ENCODE data around the gene PLD2. TPM values are rescaled to one million over a fixed set of nuclear protein-coding genes. Genes with fewer than 3 reads are reported as not detected.
"Not testable (repeated sequence)": the region's sequence is repeated elsewhere in the genome, so short reads cannot be mapped to it uniquely, and the experiment has no call there.

The PLD2 gene
- polyA plus RNA-seq, 2 donors = 66.9 to 67.4 TPM

- H3K36me3 ChIP-seq (ENCODE audit: control insufficient read depth in 2 of 2, insufficient read depth in 2 of 2, low read length in 1 of 2) = peaks cover 9 to 24% of the 10 kb centered on the region in 2 donors
- no peak overlapping the region for H3K4me3 ChIP-seq (ENCODE audit: low read depth in 1 of 2, low read length in 2 of 2)
- no peak overlapping the region for H3K27ac ChIP-seq (ENCODE audit: low read depth in 2 of 2, low read length in 1 of 2)
- WGBS, 2 donors = 64 to 72% methylated on average over 12 of the region's 12 CpGs
- H3K4me1 ChIP-seq (ENCODE audit: control insufficient read depth in 2 of 2, insufficient read depth in 2 of 2, low read length in 1 of 2) = no peaks in the 10 kb centered on the region
- no peaks in the 10 kb centered on the region for H3K27me3 ChIP-seq (ENCODE audit: control insufficient read depth in 1 of 2, insufficient read depth in 2 of 2, low read length in 2 of 2)
- no peaks in the 10 kb centered on the region for H3K9me3 ChIP-seq (ENCODE audit: control insufficient read depth in 2 of 2, insufficient read depth in 1 of 2, low read depth in 1 of 2, low read length in 1 of 2)
Observed at GRCh38 chr17:4823373-4824089, 16.6 kb downstream of the PLD2 start.

- no peaks in the 10 kb centered on the region for H3K27me3 ChIP-seq (ENCODE audit: control insufficient read depth in 1 of 2, insufficient read depth in 2 of 2, low read length in 2 of 2)
- H3K4me1 ChIP-seq (ENCODE audit: control insufficient read depth in 2 of 2, insufficient read depth in 2 of 2, low read length in 1 of 2) = no peaks in the 10 kb centered on the region
- H3K4me3 ChIP-seq (ENCODE audit: low read depth in 1 of 2, low read length in 2 of 2) = no peak overlapping the region
- H3K27ac ChIP-seq (ENCODE audit: low read depth in 2 of 2, low read length in 1 of 2) = no peak overlapping the region
- 68 to 71% methylated on average over 8 of the region's 8 CpGs for WGBS, 2 donors
- H3K36me3 ChIP-seq (ENCODE audit: control insufficient read depth in 2 of 2, insufficient read depth in 2 of 2, low read length in 1 of 2) = peaks cover 9 to 12% of the 10 kb centered on the region in 2 donors
- H3K9me3 ChIP-seq (ENCODE audit: control insufficient read depth in 2 of 2, insufficient read depth in 1 of 2, low read depth in 1 of 2, low read length in 1 of 2) = no peaks in the 10 kb centered on the region
Observed at GRCh38 chr17:4827399-4827798, 20.4 kb downstream of the PLD2 start.

DNA sequence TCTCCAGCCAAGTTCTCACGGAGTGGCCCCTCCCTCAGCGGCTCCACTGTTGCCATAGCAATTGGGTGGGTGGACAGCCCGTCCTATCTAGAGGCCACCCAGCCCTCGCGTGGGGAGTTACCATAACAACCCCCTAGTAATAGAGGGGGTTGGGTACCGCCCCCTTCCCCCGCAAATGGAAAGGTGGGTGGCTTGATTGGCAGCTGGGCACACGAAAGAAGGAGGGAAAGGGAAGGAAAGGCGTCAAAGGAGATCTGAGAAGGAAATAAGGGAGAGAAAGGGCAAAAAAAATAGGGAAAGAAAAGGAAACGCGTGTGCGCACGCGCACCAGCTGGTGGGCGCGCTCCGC is 25.9 kb downstream of the PLD2 start:
- H3K9me3 ChIP-seq (ENCODE audit: control insufficient read depth in 2 of 2, insufficient read depth in 1 of 2, low read depth in 1 of 2, low read length in 1 of 2); H3K27me3 ChIP-seq (ENCODE audit: control insufficient read depth in 1 of 2, insufficient read depth in 2 of 2, low read length in 2 of 2); H3K4me1 ChIP-seq (ENCODE audit: control insufficient read depth in 2 of 2, insufficient read depth in 2 of 2, low read length in 1 of 2); H3K36me3 ChIP-seq (ENCODE audit: control insufficient read depth in 2 of 2, insufficient read depth in 2 of 2, low read length in 1 of 2): not testable (repeated sequence)
- peak overlapping the region; percentile 86 to 93 for H3K4me3 ChIP-seq (ENCODE audit: low read depth in 1 of 2, low read length in 2 of 2)
- H3K27ac ChIP-seq (ENCODE audit: low read depth in 2 of 2, low read length in 1 of 2) = peak overlapping the region; percentile 87 to 93
- 0% methylated on average over 9 to 10 of the region's 17 CpGs for WGBS, 2 donors

DNA sequence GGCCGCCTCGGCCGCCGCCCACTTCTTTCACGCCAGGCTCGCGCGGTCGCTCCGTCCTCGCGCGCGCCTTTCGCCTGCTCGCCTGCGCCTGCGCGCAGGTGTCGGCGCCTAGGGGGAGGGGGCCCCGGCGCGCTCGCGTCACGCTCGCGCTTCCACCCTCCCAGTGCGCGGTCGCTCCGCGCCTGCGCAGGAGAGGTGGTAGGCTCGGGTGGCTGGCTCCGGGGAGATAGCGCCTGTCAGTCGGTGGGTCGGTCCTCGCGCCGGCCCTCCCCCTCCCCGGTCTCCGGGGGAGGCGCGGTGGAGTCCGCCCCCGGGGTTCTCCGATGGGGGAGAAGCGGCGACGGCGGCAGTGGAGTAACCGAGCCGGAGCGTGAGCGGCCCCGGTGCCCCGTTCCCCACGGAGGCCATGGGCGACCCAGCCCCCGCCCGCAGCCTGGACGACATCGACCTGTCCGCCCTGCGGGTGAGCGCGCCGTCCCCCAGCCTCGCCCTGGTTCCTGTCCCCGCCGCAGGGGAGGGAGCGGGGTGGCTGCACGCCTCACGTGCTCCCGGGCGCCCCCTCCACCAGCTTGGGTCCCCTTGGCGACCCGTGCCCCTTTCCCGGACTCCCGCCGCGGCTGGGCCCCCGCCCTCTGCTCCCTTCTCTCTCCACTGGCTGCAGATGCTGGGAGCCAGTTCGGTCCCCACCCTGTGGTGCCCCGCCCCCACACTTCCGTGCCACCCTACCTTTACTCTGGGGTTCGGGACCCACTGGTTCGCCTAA is 26.4 kb downstream of the PLD2 start, which contains the start of gene MINK1:
Gene MINK1, plus strand, starts transcription at position 163 of the 763 bp plus-strand sequence. Its CDS starts 244 bp downstream, at position 407.
- H3K9me3 ChIP-seq (ENCODE audit: control insufficient read depth in 2 of 2, insufficient read depth in 1 of 2, low read depth in 1 of 2, low read length in 1 of 2) = no peaks in the 10 kb centered on the region
- H3K27me3 ChIP-seq (ENCODE audit: control insufficient read depth in 1 of 2, insufficient read depth in 2 of 2, low read length in 2 of 2) = no peaks in the 10 kb centered on the region
- H3K36me3 ChIP-seq (ENCODE audit: control insufficient read depth in 2 of 2, insufficient read depth in 2 of 2, low read length in 1 of 2) = peaks cover 0 to 3% of the 10 kb centered on the region in 2 donors
- peak within 1 kb of the TSS; percentile 86 to 93 for H3K4me3 ChIP-seq (ENCODE audit: low read depth in 1 of 2, low read length in 2 of 2)
- WGBS, 2 donors = 0% methylated on average over 52 to 91 of the region's 91 CpGs
- H3K4me1 ChIP-seq (ENCODE audit: control insufficient read depth in 2 of 2, insufficient read depth in 2 of 2, low read length in 1 of 2) = peaks cover 0 to 9% of the 10 kb centered on the region in 2 donors
- H3K27ac ChIP-seq (ENCODE audit: low read depth in 2 of 2, low read length in 1 of 2) = peak within 1 kb of the TSS; percentile 87 to 93

DNA sequence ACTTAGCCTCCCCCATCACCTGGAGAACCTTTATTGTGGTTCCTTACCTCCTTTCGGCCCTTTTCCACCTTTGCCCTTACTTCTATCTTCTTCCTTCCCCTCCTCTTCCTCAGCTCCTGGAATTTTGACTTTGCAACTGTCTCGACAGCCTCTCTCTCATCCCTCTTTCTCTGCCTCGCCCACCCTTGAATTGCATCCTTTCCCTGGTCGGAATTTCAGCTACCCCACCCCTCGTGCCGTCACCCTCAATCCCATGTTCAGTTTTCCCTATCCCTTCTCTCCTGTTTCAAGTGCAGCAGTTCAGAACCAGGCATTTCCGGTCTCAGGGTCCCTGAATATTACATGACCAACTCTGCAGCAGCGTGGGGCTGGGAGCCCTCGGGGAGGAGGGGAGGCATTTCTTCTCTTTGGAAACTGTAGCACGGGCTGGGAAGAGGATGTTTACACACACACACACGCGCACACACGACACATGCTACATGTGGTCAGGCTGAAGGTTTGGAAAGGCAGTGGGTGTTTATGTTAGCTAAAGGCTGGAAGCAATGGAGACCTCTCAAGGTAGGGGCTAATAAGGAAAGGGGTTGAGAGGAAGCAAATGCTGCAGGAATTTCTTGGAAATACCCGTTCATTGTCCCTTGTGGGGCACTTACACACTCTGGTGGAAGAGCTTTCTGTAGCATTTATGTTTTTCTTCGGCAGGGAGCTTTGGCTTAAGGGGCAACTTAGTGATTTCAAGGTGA is 27.2 kb downstream of the PLD2 start:
- 3 to 4% methylated on average over 15 of the region's 15 CpGs for WGBS, 2 donors
- no peaks in the 10 kb centered on the region for H3K9me3 ChIP-seq (ENCODE audit: control insufficient read depth in 2 of 2, insufficient read depth in 1 of 2, low read depth in 1 of 2, low read length in 1 of 2)
- peak overlapping the region; percentile 86 to 93 for H3K4me3 ChIP-seq (ENCODE audit: low read depth in 1 of 2, low read length in 2 of 2)
- H3K4me1 ChIP-seq (ENCODE audit: control insufficient read depth in 2 of 2, insufficient read depth in 2 of 2, low read length in 1 of 2) = peaks cover 0 to 10% of the 10 kb centered on the region in 2 donors
- H3K27ac ChIP-seq (ENCODE audit: low read depth in 2 of 2, low read length in 1 of 2) = peak overlapping the region; percentile 87 to 93
- H3K36me3 ChIP-seq (ENCODE audit: control insufficient read depth in 2 of 2, insufficient read depth in 2 of 2, low read length in 1 of 2) = peaks cover 0 to 4% of the 10 kb centered on the region in 2 donors
- H3K27me3 ChIP-seq (ENCODE audit: control insufficient read depth in 1 of 2, insufficient read depth in 2 of 2, low read length in 2 of 2) = no peaks in the 10 kb centered on the region

DNA sequence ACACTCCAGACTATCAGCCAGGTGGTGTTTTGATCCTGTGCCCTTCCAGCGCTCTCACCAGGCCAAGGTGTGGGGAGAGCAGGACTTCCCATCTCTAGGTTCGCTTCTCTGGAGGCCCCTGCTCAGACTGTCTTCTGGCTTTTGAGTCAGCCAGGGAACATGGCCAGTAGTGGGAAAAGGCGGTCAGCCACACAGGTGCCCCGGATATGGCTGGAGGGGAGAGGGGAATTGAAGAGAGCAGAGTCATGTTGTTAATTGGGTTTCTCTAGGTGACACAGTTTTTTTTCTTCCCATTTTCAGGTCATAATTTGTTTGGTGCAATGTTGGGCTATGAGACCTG is 27.7 kb downstream of the PLD2 start:
- Histone ChIP-seq H3K4me3 (ENCODE audit: low read depth in 1 of 2, low read length in 2 of 2) (peak overlapping the region; percentile 86 to 93), H3K9me3 (ENCODE audit: control insufficient read depth in 2 of 2, insufficient read depth in 1 of 2, low read depth in 1 of 2, low read length in 1 of 2) (no peaks in the 10 kb centered on the region), H3K4me1 (ENCODE audit: control insufficient read depth in 2 of 2, insufficient read depth in 2 of 2, low read length in 1 of 2) (peaks cover 0 to 10% of the 10 kb centered on the region in 2 donors), H3K27me3 (ENCODE audit: control insufficient read depth in 1 of 2, insufficient read depth in 2 of 2, low read length in 2 of 2) (no peaks in the 10 kb centered on the region), H3K36me3 (ENCODE audit: control insufficient read depth in 2 of 2, insufficient read depth in 2 of 2, low read length in 1 of 2) (peaks cover 0 to 4% of the 10 kb centered on the region in 2 donors), H3K27ac (ENCODE audit: low read depth in 2 of 2, low read length in 1 of 2) (peak overlapping the region; percentile 87 to 93)
- 41 to 56% methylated on average over 4 of the region's 4 CpGs for WGBS, 2 donors

GRCh38 chr17:4836221-4836620 is 29.3 kb downstream of the PLD2 start:
- Histone ChIP-seq H3K27ac (ENCODE audit: low read depth in 2 of 2, low read length in 1 of 2) (peak overlapping the region in 1 of 2 donors; percentile 75), H3K9me3 (ENCODE audit: control insufficient read depth in 2 of 2, insufficient read depth in 1 of 2, low read depth in 1 of 2, low read length in 1 of 2) (no peaks in the 10 kb centered on the region), H3K4me3 (ENCODE audit: low read depth in 1 of 2, low read length in 2 of 2) (no peak overlapping the region), H3K27me3 (ENCODE audit: control insufficient read depth in 1 of 2, insufficient read depth in 2 of 2, low read length in 2 of 2) (no peaks in the 10 kb centered on the region), H3K4me1 (ENCODE audit: control insufficient read depth in 2 of 2, insufficient read depth in 2 of 2, low read length in 1 of 2) (peaks cover 7 to 16% of the 10 kb centered on the region in 2 donors), H3K36me3 (ENCODE audit: control insufficient read depth in 2 of 2, insufficient read depth in 2 of 2, low read length in 1 of 2) (peaks cover 0 to 4% of the 10 kb centered on the region in 2 donors)
- WGBS, 2 donors = 72 to 75% methylated on average over 4 of the region's 4 CpGs

DNA sequence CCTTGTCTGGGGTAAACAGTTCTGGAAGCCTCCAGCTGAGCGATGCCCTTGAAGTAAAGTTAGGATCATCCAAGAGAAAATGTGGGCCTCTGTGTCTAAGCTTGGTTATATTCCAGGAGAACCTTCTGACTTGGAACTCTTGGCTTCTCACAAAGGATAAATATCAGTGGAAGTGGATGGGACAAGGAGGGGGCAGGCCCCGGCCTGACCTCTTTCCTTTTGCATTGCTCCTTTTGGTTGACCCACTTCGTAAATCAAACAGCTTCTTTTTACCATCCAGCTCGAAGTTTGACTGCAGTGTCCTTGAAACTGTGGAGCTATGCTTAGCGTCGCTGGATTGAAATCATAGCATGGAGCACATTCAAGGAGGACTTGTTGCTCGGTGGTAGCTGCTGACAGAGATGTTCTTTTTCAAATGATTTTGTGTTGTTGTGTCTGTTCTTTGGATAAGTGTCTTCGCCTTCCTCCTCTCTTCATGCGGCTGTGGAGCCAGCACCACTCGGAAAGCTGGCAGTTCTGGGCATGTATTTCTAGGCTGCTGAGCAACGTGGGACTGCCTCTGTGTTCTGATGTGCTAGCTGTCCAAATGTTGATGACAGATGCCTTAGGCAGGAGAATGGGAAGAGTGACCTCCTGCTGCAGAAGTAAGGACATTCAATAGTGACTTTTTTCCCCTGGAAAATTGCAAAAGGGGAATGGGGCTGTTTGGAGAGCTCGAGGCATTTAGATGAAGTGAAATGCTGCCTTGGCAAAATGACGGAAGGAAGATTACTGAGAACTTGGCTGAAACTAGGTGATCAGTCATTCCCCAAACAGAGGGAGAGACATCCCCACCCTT is 30.7 kb downstream of the PLD2 start:
- WGBS, 2 donors = 38 to 47% methylated on average over 13 of the region's 13 CpGs
- peaks cover 0 to 4% of the 10 kb centered on the region in 2 donors for H3K36me3 ChIP-seq (ENCODE audit: control insufficient read depth in 2 of 2, insufficient read depth in 2 of 2, low read length in 1 of 2)
- no peaks in the 10 kb centered on the region for H3K9me3 ChIP-seq (ENCODE audit: control insufficient read depth in 2 of 2, insufficient read depth in 1 of 2, low read depth in 1 of 2, low read length in 1 of 2)
- H3K4me3 ChIP-seq (ENCODE audit: low read depth in 1 of 2, low read length in 2 of 2) = no peak overlapping the region
- peaks cover 7 to 16% of the 10 kb centered on the region in 2 donors for H3K4me1 ChIP-seq (ENCODE audit: control insufficient read depth in 2 of 2, insufficient read depth in 2 of 2, low read length in 1 of 2)
- peak overlapping the region; percentile 5 to 38 for H3K27ac ChIP-seq (ENCODE audit: low read depth in 2 of 2, low read length in 1 of 2)
- no peaks in the 10 kb centered on the region for H3K27me3 ChIP-seq (ENCODE audit: control insufficient read depth in 1 of 2, insufficient read depth in 2 of 2, low read length in 2 of 2)

DNA sequence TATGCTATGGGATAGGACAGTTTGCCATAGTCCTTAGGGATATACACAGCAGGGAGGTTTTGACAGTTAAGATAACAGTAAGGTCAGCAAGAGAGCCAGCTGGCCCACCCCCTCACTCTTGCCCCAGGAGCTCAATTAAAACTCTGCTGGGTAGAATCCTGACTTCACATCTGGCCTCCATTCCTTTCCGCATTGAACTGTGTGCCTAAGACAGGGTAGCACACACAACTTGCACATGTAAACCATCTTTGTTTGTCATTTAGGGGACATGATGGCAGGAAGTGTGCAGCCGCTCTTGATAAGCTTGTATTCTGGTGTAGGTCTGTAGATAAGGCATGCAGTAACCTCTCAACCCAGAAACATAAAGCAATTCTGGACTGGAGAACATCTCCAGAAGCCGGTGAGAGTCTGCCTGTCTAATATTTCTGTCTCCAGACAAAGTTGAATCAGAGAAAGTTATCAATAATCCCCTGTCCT is 31.4 kb downstream of the PLD2 start:
- 84 to 87% methylated on average over 3 of the region's 3 CpGs for WGBS, 2 donors
- Histone ChIP-seq H3K4me1 (ENCODE audit: control insufficient read depth in 2 of 2, insufficient read depth in 2 of 2, low read length in 1 of 2) (peaks cover 7 to 16% of the 10 kb centered on the region in 2 donors), H3K27me3 (ENCODE audit: control insufficient read depth in 1 of 2, insufficient read depth in 2 of 2, low read length in 2 of 2) (no peaks in the 10 kb centered on the region), H3K9me3 (ENCODE audit: control insufficient read depth in 2 of 2, insufficient read depth in 1 of 2, low read depth in 1 of 2, low read length in 1 of 2) (no peaks in the 10 kb centered on the region), H3K27ac (ENCODE audit: low read depth in 2 of 2, low read length in 1 of 2) (peak overlapping the region in 1 of 2 donors; percentile 38), H3K36me3 (ENCODE audit: control insufficient read depth in 2 of 2, insufficient read depth in 2 of 2, low read length in 1 of 2) (peaks cover 0 to 4% of the 10 kb centered on the region in 2 donors), H3K4me3 (ENCODE audit: low read depth in 1 of 2, low read length in 2 of 2) (no peak overlapping the region)

All from esophagus (tissue), 2 donors.